Activated T-cell treated with anti-CD3 and anti-CD28 coated beads, Interleukin-2, amount 50 U/mL, for 1 hour (primary cell): Measurements from ENCODE around the gene SND1.

ENCODE experiments used
- DNase-seq: peaks from one replicate; pipeline ENCODE4 v3.0.0-alpha.2; 2020

The SND1 gene

GRCh38 chr7:127840226-127840951, 188.4 kb downstream of the SND1 start:
- DNase-seq, result no peak

- no peak for DNase-seq
Observed at GRCh38 chr7:127844165-127844564, 192.2 kb downstream of the SND1 start.

DNA sequence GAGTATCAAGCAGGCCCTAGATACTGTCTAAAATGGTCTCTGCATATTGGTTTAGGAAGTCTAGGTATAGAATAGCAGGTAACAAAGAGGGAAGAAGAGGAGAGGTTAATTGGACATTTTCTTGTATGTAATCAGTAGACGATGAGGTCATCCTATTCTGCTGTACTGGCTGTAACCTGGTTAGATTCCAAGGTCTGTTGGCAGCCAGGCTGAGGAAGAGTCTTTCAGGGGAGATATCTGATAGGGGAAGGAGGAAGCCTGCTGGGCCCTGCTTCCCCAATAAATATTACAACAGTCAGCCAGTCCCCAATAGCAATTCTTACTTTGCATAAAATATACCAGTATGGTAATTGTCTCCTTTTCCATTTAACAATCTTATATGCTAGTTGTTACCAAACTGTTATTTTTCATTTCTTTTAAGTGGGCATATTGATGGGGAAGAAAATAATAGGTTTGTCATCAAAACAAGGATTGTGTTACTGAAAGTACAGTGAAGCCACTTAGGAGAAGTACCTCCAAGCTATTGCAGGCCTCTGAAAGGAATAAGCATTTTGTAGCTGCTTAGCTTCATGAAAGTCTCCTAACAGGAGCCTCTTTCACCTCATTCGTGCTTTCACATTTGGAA, 192.8 kb downstream of the SND1 start:
- DNase-seq, result no peak

- no peak for DNase-seq
Observed at GRCh38 chr7:127845522-127846214, 193.7 kb downstream of the SND1 start.

DNA sequence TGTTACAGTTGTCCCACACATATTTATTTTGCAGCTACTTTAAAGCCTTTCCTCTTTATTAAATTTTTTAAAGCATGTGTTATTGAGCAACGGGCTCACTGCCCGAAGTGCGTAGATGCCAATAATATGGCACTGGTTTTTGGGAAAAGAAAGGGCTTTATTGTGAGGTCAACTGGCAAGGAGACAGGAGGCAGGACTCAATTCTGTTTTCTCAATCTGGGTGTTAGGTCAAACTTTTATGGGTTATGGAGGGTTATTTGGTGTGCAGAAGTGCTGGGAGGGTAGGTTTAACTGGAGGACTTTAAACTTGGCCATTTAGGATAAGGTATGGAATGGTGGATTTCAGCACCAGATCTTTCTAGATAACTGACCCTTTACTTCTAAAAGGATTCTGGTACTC, 195.6 kb downstream of the SND1 start:
- no peak for DNase-seq

- no peak for DNase-seq
Observed at GRCh38 chr7:127848241-127848640, 196.2 kb downstream of the SND1 start.

DNA sequence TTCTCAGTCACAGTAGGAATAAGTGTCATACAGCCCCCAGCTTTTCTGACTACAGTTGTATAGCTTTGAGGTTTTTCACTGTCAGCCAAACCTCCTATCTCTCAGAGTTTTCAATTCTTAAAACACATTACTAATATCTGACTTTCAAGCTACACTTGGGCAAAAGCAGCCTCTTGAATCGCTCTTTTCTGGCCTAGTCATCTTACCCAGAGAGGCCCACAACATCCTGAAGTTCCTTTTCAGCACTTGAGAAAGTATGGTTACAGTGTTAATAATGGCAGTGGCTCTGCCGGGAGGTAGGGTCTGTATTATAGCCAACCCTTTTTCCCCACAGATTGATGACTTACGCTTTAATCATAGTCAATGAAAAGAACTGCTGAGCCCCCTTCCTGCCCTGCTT, 198.2 kb downstream of the SND1 start:
- DNase-seq, result no peak

DNA sequence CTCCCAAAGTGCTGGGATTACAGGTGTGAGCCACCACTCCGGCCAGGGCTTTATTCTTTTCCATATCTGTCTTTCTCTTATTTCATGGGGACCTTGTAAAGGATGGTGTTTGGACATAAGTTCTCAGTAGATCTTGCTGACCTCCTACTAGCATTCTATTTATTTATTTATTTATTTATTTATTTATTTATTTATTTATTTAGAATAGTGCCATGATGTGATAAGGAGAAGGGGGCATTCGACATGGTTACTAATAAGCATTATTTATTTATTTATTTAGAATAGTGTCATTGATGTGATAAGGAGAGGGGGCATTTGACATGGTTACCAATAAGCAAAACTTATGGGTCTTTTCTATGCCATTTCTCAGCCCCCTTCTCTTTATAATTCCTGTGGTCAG, 202.4 kb downstream of the SND1 start:
- no peak for DNase-seq

GRCh38 chr7:127857464-127857841, 205.5 kb downstream of the SND1 start:
- DNase-seq, result no peak

DNA sequence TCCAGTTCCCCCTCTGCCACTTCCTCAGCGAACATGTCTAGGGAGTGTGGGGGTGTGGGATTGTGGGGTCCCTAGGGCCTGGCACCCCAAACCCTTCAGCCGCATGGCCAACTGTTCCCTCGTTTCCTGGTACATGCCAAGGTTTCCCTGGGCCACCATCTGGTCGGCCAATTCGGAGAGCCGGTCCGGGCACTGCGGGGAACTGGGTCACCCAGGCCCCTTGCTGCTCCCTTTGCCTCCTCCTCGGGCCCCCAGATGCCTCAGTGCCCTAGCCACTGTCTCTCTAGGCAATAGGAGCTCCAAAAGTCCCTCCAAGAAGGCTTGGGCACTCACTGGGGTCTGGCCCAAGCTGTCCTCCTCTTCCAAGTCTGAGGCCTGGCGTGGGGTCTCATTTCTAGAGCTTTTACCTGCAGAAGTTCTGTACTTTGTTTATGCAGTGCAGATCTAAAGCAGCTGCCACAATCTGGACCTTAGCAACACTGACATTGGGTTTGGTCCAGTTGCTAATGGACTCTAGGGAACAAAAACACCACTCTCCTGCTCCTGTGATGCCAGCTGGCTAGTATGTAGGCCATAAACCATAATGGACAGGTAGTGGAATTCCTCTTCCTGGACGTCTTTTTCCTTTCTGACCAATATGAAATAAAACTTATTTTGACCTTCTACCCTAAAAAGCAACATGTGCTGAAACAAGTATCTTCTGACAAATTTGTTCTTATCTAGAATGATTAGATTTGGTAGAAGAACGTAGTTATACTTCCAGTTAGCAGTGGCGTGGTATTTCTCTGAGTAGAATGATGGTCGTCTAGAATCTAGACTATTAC, 206.3 kb downstream of the SND1 start:
- DNase-seq, result no peak

GRCh38 chr7:127858915-127859189, 206.9 kb downstream of the SND1 start:
- DNase-seq, result no peak

DNA sequence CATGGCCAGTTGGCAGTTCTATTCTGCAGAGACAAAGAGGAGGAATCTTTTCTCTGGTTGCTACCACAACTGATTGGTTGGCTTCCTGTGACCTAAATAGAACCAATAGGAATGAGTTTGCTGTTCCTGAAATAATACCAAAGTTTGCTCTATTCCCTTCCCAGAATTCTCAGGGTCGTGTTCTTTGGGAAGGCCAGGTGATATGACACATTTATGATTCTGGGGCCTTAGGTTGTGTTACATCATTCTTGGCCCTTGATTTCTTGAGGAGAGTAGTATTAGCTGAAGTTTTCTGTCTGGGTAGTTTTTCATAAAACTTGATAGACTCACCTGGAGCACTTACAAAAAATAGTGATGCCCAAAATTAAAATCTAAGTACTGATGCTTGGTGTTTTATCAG, 207.3 kb downstream of the SND1 start:
- no peak for DNase-seq

GRCh38 chr7:127862525-127862924, 210.5 kb downstream of the SND1 start:
- no peak for DNase-seq

DNA sequence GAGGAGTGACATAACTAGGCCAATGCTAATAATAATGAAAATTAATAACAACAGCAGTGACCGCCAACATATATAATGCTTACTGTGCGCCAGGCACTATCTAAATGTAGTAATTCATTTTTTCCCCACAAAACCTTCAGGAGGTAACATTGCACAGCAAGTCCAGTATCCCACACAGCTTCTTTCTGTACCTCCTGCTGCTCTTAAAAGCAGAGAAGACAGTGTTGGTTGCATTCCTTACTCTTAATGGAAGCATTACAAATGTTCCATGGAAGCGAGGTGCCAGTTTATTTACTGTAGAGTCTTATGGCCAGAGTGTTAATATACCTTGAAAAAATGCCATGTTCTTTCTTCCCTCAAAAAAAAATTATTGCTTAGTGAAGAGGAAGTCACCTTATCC, 211.1 kb downstream of the SND1 start:
- DNase-seq, result no peak

DNA sequence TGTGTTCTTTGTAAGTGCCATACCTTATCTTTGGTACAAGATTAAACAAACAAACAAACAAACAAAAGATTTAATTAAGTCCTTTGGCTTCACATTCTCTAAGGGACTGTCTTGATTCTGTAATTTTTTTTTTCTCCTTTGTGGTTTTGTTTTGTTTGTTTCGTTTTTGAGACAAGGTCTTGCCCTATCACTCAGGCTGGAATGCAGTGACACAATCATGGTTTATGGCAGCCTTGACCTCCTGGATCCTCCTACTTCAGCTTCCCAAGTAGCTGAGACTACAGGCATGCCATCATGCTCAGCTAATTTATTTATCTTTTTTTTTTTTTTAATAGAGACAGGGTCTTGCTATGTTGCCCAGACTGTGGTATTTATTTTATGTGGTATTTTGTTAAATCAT, 213.5 kb downstream of the SND1 start:
- DNase-seq, result no peak

- DNase-seq, result no peak
Observed at GRCh38 chr7:127870231-127870907, 218.4 kb downstream of the SND1 start.

DNA sequence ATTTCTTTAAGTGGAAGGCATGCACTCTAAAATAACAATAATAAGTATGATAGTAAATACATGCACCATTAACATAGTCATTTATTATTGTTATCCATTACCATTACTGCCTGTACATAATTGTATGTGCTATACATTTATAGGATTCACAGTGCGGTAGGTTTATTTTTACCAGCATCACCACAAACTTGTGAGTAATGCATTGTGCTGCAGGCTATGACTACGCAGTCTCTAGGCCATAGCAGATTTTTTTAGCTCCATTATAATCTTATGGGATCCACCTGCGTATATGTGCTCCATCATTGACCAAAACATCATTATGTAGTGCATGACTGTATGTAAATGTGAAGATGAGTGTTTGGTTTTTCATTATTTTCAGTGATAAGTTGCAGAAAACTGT, 219.2 kb downstream of the SND1 start:
- DNase-seq, result no peak

DNA sequence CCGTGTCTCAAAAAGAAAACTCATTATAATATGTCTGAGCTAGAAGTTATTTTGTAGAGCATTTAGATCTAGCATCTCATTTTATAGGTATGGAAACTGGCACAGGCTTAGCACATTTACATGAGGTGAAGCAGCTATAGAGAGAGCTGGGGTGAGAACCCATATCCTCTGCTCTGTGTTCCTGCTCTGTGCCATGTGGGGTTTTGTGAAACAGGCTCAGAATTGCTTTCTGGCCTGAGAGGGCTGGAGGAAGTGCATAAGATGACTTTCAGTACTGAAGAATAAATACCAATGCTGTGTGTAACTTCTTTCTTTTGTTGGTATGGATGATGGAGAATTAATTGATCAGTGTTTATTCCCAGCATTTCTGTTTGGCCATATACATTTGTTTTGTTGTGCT, 220.1 kb downstream of the SND1 start:
- DNase-seq, result no peak

DNA sequence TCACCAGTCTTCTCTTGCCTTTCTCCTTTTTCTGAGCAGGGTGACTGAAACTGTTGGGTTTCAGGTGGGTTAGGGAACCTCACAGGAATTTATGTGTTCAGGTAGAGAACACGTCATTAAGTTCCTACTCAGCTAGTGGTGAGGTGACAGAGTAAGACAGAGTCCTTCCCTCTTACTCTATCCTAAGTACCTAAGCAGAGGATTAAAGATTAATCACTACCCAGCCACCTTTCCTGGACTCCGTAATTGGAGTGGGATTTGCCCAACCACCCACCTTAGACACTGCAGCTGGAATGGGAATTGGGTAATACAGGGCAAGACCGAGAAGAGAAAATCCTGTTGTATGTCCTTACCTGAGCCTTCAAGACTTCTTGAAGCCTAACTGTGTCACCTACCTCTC, 221.2 kb downstream of the SND1 start:
- DNase-seq, result no peak

- no peak for DNase-seq
Observed at GRCh38 chr7:127873715-127874636, 222.0 kb downstream of the SND1 start.

GRCh38 chr7:127874951-127875608, 223.1 kb downstream of the SND1 start:
- DNase-seq, result no peak
